ENCODE data around the gene LSMEM2.
A peak's percentile ranks its signal among the peaks of the same experiment; 100 is the strongest.

LSMEM2 gene

DNA sequence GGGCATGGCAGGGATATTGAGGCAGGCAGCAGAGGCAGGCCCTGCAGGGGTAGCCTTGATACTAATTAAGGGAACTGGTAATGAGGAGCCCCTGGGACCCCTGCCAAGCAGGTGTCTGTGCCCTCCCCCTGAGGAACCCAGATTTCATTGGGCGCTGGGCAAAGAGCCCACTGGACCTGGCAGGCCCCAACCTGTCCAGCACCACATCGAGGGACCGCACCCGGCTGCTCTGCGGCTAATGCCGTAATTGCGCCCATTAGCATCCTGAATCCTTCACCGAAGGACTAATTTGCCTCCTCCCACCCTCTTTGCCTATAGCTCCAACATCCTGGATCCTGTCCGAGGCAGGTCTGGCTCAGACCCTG lies 23.7 kb upstream of the LSMEM2 start:
- no peak overlapping the region for H3K4me3 ChIP-seq
- H3K27ac ChIP-seq: peak overlapping the region; percentile 72 to 85

DNA sequence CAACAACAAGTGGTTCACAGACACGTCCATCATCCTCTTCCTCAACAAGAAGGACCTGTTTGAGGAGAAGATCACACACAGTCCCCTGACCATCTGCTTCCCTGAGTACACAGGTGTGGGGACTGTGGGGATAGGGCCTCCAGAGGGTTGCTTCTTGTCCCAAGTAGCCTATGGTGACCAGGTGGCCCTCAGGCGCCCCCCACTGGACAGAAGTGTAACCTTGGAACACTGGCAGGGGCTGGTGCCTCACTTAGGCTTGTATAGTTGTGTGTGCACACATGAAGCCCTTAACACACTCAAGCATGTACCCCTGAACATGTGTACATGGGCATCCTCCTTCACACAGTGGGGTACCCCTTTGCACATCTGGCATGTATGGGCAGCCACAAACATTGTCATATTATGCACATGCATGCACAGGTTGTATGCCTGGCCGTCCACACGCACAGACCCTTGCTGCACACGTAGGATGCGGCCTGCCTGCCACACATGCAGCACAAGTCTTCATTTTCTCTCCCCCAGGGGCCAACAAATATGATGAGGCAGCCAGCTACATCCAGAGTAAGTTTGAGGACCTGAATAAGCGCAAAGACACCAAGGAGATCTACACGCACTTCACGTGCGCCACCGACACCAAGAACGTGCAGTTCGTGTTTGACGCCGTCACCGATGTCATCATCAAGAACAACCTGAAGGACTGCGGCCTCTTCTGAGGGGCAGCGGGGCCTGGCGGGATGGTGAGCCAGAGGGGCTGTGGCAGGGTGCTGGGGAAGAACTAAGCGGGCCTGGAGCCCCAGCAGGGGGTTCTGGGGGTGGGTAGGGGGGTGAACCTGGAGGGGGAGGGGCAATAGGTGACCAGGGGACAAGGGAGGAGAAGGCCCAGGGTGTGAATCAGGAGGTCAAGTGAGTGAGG lies 21.7 kb upstream of the LSMEM2 start:
- DNase-seq (ENCODE audit: low spot score): no peak
- peak overlapping the region; percentile 13 to 48 for H3K27ac ChIP-seq
- TF ChIP-seq, protein P1, sequence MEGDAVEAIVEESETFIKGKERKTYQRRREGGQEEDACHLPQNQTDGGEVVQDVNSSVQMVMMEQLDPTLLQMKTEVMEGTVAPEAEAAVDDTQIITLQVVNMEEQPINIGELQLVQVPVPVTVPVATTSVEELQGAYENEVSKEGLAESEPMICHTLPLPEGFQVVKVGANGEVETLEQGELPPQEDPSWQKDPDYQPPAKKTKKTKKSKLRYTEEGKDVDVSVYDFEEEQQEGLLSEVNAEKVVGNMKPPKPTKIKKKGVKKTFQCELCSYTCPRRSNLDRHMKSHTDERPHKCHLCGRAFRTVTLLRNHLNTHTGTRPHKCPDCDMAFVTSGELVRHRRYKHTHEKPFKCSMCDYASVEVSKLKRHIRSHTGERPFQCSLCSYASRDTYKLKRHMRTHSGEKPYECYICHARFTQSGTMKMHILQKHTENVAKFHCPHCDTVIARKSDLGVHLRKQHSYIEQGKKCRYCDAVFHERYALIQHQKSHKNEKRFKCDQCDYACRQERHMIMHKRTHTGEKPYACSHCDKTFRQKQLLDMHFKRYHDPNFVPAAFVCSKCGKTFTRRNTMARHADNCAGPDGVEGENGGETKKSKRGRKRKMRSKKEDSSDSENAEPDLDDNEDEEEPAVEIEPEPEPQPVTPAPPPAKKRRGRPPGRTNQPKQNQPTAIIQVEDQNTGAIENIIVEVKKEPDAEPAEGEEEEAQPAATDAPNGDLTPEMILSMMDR (IDR thresholded peaks at IDR 0.05): no peak
- H3K4me3 ChIP-seq: no peak overlapping the region

More for the DNA sequence above, 23.7 kb upstream of the LSMEM2 start:
- TF ChIP-seq, protein P1 (IDR thresholded peaks at IDR 0.05): no peak
- DNase-seq (ENCODE audit: low spot score): no peak

DNA sequence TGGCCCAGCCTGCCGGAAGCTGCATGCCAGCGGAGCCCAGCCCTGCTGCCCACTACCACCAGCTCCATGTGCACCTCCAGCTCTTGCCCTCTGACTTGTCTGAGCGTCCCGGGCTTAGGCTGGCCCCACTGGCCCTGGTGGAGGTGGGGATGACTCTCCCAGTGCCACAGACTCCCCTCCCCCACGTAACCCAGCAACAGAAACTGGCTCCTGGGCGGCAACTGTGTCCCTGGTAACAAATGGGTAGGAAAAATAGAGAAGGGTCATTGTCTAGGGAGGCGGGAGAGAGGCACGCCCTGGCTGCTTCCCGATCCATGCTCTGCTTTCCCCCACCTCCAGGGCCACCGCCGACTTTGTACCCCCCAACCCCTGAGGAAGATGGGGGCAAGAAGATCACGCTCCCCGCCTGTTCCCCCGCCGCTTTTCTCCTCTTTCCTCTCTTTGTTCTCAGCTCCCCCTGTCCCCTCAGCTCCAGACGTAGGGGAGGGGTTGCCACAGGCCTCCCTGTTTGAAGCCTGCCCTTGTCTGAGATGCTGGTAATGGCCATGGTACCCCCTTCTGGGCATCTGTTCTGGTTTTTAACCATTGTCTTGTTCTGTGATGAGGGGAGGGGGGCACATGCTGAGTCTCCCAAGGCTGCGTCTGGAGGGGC lies 20.7 kb upstream of the LSMEM2 start:
- TF ChIP-seq, protein P1 (IDR thresholded peaks at IDR 0.05): no peak
- peak overlapping the region; percentile 13 to 48 for H3K27ac ChIP-seq
- H3K4me3 ChIP-seq: no peak overlapping the region
- DNase-seq (ENCODE audit: low spot score): no peak

DNA sequence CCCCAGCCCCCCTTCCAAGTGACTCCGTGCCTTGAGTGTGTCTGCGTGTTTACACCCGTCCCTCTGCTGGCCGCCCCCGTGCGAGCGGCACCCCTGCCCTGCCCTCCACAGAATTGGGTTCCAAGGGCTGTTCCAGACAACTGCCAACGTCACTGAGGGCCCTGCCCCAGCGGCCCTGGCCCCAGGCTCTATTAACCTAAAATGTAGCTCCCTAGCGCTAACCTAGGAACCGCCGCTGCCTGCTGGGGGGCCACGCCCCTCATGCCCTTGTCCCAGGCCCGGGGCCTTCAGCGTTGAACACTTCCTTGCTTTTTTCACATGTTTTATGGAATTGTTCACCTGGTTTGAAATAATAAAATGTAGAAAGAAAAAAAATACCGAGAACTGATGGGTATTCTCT lies 19.9 kb upstream of the LSMEM2 start:
- no peak for DNase-seq (ENCODE audit: low spot score)
- Histone ChIP-seq H3K27ac (peak overlapping the region; percentile 96 to 98), H3K4me3 (no peak overlapping the region)
- TF ChIP-seq, protein P1 (IDR thresholded peaks at IDR 0.05): no peak

DNA sequence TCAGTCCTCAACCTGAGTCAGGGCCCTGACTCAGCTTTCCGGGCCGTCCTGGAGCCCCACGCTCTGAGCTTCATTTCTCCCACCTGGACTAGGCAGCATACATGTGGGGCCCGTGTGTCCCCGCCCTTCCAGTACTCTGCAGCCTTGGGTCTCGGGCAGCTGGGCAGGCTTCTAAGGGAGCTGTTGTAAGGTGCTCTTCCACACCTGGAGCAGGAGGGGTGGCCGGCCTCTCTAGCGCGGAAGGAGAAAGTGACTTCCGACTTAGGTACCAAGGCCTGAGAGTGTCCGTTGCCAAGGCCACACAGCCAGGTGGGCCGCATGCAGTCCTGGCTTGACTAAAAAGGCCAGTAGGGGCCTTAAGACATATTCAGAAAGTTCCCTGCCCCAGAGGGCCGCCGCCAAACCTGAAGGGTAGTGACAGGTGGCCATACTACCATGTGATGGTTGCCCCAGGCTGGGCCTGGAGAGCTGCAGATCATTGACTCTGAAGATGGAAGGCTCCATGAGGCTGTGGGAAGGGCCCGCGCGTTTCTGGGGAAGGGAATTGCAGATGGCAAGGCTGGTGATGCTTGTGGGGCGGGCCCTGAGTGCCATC lies 19.4 kb upstream of the LSMEM2 start:
- TF ChIP-seq, protein P1 (IDR thresholded peaks at IDR 0.05): no peak
- H3K27ac ChIP-seq: peak overlapping the region; percentile 96 to 98
- H3K4me3 ChIP-seq: peak overlapping the region; percentile 72
- no peak for DNase-seq (ENCODE audit: low spot score)

DNA sequence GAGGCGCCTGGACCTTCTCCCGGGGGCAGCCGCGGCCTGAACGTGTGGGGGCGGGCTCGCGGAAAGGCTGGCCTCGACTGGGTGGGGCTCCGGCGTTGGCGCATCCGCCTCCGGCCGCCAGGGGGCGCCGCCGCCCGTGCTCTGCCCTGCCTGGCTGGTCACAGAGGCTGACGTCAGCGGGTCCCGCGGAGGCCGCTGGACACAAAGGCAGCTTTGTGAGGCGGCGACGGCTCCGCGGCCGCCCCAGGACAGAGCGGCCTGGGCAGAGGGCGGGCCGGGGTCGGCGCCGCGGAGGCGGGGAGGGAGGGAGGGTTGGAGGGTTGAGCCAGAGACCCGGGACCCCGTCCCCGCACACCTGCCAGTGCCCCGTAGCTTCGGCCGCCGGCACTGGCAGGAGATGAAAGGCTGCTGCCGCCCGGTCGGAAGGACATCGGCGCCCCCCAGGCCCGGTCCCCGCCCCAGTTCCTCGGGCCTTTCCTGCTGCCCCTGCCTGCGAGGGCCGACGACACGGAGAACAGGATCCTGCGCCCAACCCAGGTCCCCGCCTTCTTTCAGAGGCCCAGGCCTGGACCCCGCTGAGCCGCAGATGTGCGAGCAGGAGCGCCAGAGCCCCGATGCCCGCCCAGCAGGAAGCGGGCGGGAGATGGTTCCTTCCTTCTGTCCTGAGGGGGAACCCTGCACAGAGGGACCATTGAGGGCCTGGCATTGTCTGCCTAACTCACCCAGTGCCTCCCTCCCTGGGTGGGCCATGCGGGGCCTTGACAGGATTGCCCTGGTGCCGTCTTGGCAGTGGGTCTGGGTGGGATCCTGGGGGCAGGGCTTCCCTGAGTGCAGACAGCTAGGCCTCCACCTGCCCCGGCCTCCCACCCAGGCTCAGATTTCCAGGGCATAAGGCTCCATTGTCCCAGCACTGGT lies 18.6 kb upstream of the LSMEM2 start:
- TF ChIP-seq, protein P1 (IDR thresholded peaks at IDR 0.05): peak; percentile 98
- peak; percentile 93 for DNase-seq (ENCODE audit: low spot score)
- Histone ChIP-seq H3K27ac (peak overlapping the region; percentile 96 to 98), H3K4me3 (peak overlapping the region; percentile 72)

All from coronary artery (tissue), 2 donors.